IPS-15b (cell line): Measurements from ENCODE around the gene TOR1B.
"Not testable (repeated sequence)": the region's sequence is repeated elsewhere in the genome, so short reads cannot be mapped to it uniquely, and the experiment has no call there.

Source experiments
- H3K27me3 ChIP-seq: one replicate; pipeline ENCODE4 v1.6.1; 2013; ENCODE audit warnings: low read length; ENCODE audit not compliant: control insufficient read depth, insufficient read depth
- H3K36me3 ChIP-seq: one replicate; pipeline ENCODE4 v1.6.1; 2013; ENCODE audit warnings: low read length; ENCODE audit not compliant: control insufficient read depth, insufficient read depth
- H3K4me1 ChIP-seq: one replicate; pipeline ENCODE4 v1.6.1; 2013; ENCODE audit warnings: mild to moderate bottlenecking, low read length; ENCODE audit not compliant: control insufficient read depth, insufficient read depth
- H3K4me3 ChIP-seq: one replicate; pipeline ENCODE4 v1.5.1; 2013; ENCODE audit warnings: low read depth, low read length
- H3K9ac ChIP-seq: one replicate; pipeline ENCODE4 v1.6.1; 2013; ENCODE audit warnings: low read depth, mild to moderate bottlenecking, low read length
- H3K9me3 ChIP-seq: one replicate; pipeline ENCODE4 v1.6.1; 2013; ENCODE audit warnings: mild to moderate bottlenecking, low read length; ENCODE audit not compliant: control insufficient read depth, insufficient read depth

TOR1B gene

GRCh38 chr9:129802833-129803675 lies at the start of gene TOR1B:
TSS of gene TOR1B (plus strand) at chr9:129803184. CDS start at chr9:129803213, 29 bp downstream.
- H3K4me3 ChIP-seq = peak within 1 kb of the TSS; percentile 59
- H3K9ac ChIP-seq = peak within 1 kb of the TSS; percentile 13
- no peaks in the 10 kb centered on the region for H3K27me3 ChIP-seq
- peaks cover 3% of the 10 kb centered on the region for H3K36me3 ChIP-seq
- no peaks in the 10 kb centered on the region for H3K9me3 ChIP-seq
- peaks cover 4% of the 10 kb centered on the region for H3K4me1 ChIP-seq

- no peaks in the 10 kb centered on the region for H3K9me3 ChIP-seq
- peaks cover 4% of the 10 kb centered on the region for H3K4me1 ChIP-seq
- no peaks in the 10 kb centered on the region for H3K36me3 ChIP-seq
- no peaks in the 10 kb centered on the region for H3K27me3 ChIP-seq
- H3K4me3 ChIP-seq = no peak overlapping the region
- H3K9ac ChIP-seq = no peak overlapping the region
Measured at GRCh38 chr9:129755151-129755550, 47.8 kb upstream of the TOR1B start.

GRCh38 chr9:129756191-129756590 lies 46.8 kb upstream of the TOR1B start:
- no peaks in the 10 kb centered on the region for H3K36me3 ChIP-seq
- H3K9me3 ChIP-seq = no peaks in the 10 kb centered on the region
- H3K9ac ChIP-seq = no peak overlapping the region
- no peaks in the 10 kb centered on the region for H3K27me3 ChIP-seq
- H3K4me1 ChIP-seq = peaks cover 4% of the 10 kb centered on the region
- H3K4me3 ChIP-seq = no peak overlapping the region

- H3K27me3 ChIP-seq = no peaks in the 10 kb centered on the region
- no peaks in the 10 kb centered on the region for H3K36me3 ChIP-seq
- H3K9ac ChIP-seq = no peak overlapping the region
- H3K9me3 ChIP-seq = no peaks in the 10 kb centered on the region
- H3K4me1 ChIP-seq = peaks cover 4% of the 10 kb centered on the region
- H3K4me3 ChIP-seq = no peak overlapping the region
Measured at GRCh38 chr9:129757045-129757444, 45.9 kb upstream of the TOR1B start.

GRCh38 chr9:129759319-129759718 lies 43.7 kb upstream of the TOR1B start:
- Histone ChIP-seq H3K9ac (no peak overlapping the region), H3K36me3 (no peaks in the 10 kb centered on the region), H3K9me3 (no peaks in the 10 kb centered on the region), H3K4me3 (no peak overlapping the region), H3K27me3 (no peaks in the 10 kb centered on the region), H3K4me1 (no peaks in the 10 kb centered on the region)

GRCh38 chr9:129759804-129760502 lies 43.0 kb upstream of the TOR1B start:
- no peaks in the 10 kb centered on the region for H3K36me3 ChIP-seq
- no peaks in the 10 kb centered on the region for H3K9me3 ChIP-seq
- H3K9ac ChIP-seq = no peak overlapping the region
- no peaks in the 10 kb centered on the region for H3K27me3 ChIP-seq
- no peaks in the 10 kb centered on the region for H3K4me1 ChIP-seq
- no peak overlapping the region for H3K4me3 ChIP-seq

GRCh38 chr9:129760784-129761183 lies 42.2 kb upstream of the TOR1B start:
- not testable (repeated sequence) for H3K9me3 ChIP-seq, H3K27me3 ChIP-seq, H3K4me3 ChIP-seq, H3K9ac ChIP-seq, H3K4me1 ChIP-seq, H3K36me3 ChIP-seq

- H3K9me3 ChIP-seq = no peaks in the 10 kb centered on the region
- no peaks in the 10 kb centered on the region for H3K4me1 ChIP-seq
- no peaks in the 10 kb centered on the region for H3K27me3 ChIP-seq
- no peak overlapping the region for H3K4me3 ChIP-seq
- H3K9ac ChIP-seq = no peak overlapping the region
- H3K36me3 ChIP-seq = no peaks in the 10 kb centered on the region
Measured at GRCh38 chr9:129761293-129761900, 41.6 kb upstream of the TOR1B start.

- Histone ChIP-seq H3K27me3 (no peaks in the 10 kb centered on the region), H3K9me3 (no peaks in the 10 kb centered on the region), H3K36me3 (no peaks in the 10 kb centered on the region), H3K4me1 (no peaks in the 10 kb centered on the region), H3K4me3 (no peak overlapping the region), H3K9ac (no peak overlapping the region)
Measured at GRCh38 chr9:129761901-129762369, 41.0 kb upstream of the TOR1B start.

- not testable (repeated sequence) for H3K36me3 ChIP-seq, H3K4me1 ChIP-seq, H3K27me3 ChIP-seq, H3K4me3 ChIP-seq, H3K9me3 ChIP-seq, H3K9ac ChIP-seq
Measured at GRCh38 chr9:129762370-129762984, 40.5 kb upstream of the TOR1B start.

GRCh38 chr9:129762985-129763926 lies 39.7 kb upstream of the TOR1B start:
- no peaks in the 10 kb centered on the region for H3K36me3 ChIP-seq
- no peak overlapping the region for H3K9ac ChIP-seq
- H3K4me3 ChIP-seq = no peak overlapping the region

More at GRCh38 chr9:129762985-129763926, 39.7 kb upstream of the TOR1B start:
- H3K9me3 ChIP-seq = no peaks in the 10 kb centered on the region
- no peaks in the 10 kb centered on the region for H3K4me1 ChIP-seq
- H3K27me3 ChIP-seq = no peaks in the 10 kb centered on the region
